HepG2 (cell line): Measurements from ENCODE around the gene C14orf119. TPM values are rescaled to one million over a fixed set of nuclear protein-coding genes. Genes with fewer than 3 reads are reported as not detected.
A peak's percentile ranks its signal among the peaks of the same experiment; 100 is the strongest.

Experiments used
- FOXP4 ChIP-seq: sonication (generic); formaldehyde crosslinking; IDR thresholded peaks from 2 replicates; pipeline ENCODE4 v1.4.0; 2020; ENCODE audit warnings: missing genetic modification reagents
- KAT2B ChIP-seq: fragments of 150-350 bp; IDR thresholded peaks from 2 replicates; pipeline ENCODE4 v1.6.1; 2014; ENCODE audit warnings: low read depth, low read length, borderline replicate concordance
- KAT8 ChIP-seq: IDR thresholded peaks from 2 replicates; pipeline ENCODE4 v1.6.1; 2016; ENCODE audit warnings: missing genetic modification reagents, missing compliant biosample characterization
- NR2F6 ChIP-seq, 2 experiments: IDR thresholded peaks; 2 replicates each; pipeline ENCODE4 v1.6.1; 2016; ENCODE audit warnings: antibody characterized with exemption in 1 of 2, mild to moderate bottlenecking in 1 of 2
- PHF8 ChIP-seq: sonication (generic); formaldehyde crosslinking; IDR thresholded peaks from 2 replicates; pipeline ENCODE4 v1.5.0; 2020; ENCODE audit warnings: missing genetic modification reagents
- RXRB ChIP-seq: IDR thresholded peaks from 2 replicates; pipeline ENCODE4 v1.6.1; 2016; ENCODE audit warnings: borderline replicate concordance, missing genetic modification reagents, missing compliant biosample characterization
- ZC3H13 ChIP-seq: sonication (generic); formaldehyde crosslinking; IDR thresholded peaks from 2 replicates; pipeline ENCODE4 v1.8.1; 2023; ENCODE audit warnings: mild to moderate bottlenecking, missing genetic modification reagents, moderate library complexity
- ZNF770 ChIP-seq: sonication (generic); formaldehyde crosslinking; IDR thresholded peaks from 2 replicates; pipeline ENCODE4 v1.5.0; 2020; ENCODE audit warnings: mild to moderate bottlenecking, missing genetic modification reagents
- ZNF772 ChIP-seq: sonication (generic); formaldehyde crosslinking; IDR thresholded peaks from 2 replicates; pipeline ENCODE4 v1.5.0; 2020; ENCODE audit warnings: mild to moderate bottlenecking, missing genetic modification reagents
- polyA plus RNA-seq, 8 experiments: library from polyadenylated mRNA; depleted of rRNA in 3 of 8; stranded (reverse) in 7 of 8; unstranded in 1 of 8; fragments of >200 nt; fragmentation: Illumina TruSeq in 4 of 8; extraction: Trizol in 4 of 8; gene quantifications; 2 replicates each; pipeline versions ENCODE4 v1.2.1 to v1.2.3, GENCODE V29; 2011 to 2016; ENCODE audit warnings: low read depth in 4 of 8, missing spikeins in 1 of 8, mixed read lengths in 1 of 8; ENCODE audit not compliant: insufficient read depth in 1 of 8
- total RNA-seq, 5 experiments: library from RNA; depleted of rRNA; stranded (reverse); fragments of >200 nt; fragmentation: Illumina TruSeq; extraction: Trizol; gene quantifications; 2 replicates each; pipeline ENCODE4 v1.2.3, GENCODE V29; 2016; ENCODE audit warnings: low read depth in 1 of 5
- TF ChIP-seq, protein P1 (sequence below): sonication (generic); formaldehyde crosslinking; IDR thresholded peaks from 2 replicates; pipeline ENCODE4 v1.4.0; 2020; ENCODE audit warnings: missing genetic modification reagents, borderline replicate concordance
- TF ChIP-seq, protein P2 (sequence below): sonication (generic); formaldehyde crosslinking; IDR thresholded peaks from 2 replicates; pipeline ENCODE4 v1.4.0; 2020; ENCODE audit warnings: mild to moderate bottlenecking, missing genetic modification reagents
- TF ChIP-seq, protein P3 (sequence below): sonication (generic); formaldehyde crosslinking; IDR thresholded peaks from 2 replicates; pipeline ENCODE4 v1.5.1; 2020; ENCODE audit warnings: mild to moderate bottlenecking, missing genetic modification reagents, borderline replicate concordance
- TF ChIP-seq, protein P4 (sequence below): IDR thresholded peaks from 2 replicates; pipeline ENCODE4 v1.6.1; 2016

Gene C14orf119
- total and polyA plus RNA-seq, 2 of the 13 experiments (the other 11 are each of a cell fraction or from before 2014, with no cell fraction given): 117 to 206 TPM

DNA sequence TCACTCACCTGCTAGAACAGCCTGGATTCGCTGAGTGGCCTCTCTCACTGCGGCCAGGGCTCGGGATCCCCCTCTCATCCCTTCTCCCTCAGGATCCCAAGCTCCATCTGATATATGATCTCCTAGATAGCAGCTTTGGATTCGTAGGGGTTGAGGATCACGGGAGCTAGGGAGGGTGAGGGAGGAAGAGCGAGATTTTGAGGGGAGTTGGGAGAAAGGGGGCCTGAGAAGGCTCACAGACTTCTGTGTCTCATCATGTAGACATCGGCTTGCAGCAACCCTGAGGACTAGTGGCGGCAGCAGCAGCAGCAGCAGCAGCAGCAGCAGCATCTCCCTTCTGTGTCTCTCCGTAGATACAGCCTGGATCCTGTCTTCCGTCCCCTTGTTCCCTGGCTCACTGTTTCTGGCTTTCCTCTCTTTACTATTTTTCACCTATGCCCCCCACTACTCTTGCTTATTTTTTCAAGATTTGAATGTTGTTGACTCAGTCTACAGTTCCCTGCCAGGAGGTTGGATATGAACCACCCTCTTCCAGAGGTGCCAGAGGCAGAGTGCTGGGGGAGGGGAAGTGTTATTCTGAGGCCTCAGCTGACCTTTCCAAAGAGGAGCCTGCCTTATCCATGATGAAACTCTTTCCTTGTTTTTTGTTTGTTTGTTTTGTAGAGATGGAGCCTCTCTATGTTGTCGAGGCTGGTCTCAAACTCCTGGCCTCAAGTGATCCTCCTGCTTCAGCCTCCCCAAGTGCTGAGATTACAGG, 9.5 kb downstream of the C14orf119 start, which contains the start of gene CIROP (continued):
- TF ChIP-seq FOXP4 (CRISPR knock-in tag) (peak; percentile 34), PHF8 (CRISPR knock-in tag) (no peak), RXRB (CRISPR knock-in tag) (peak; percentile 79), ZNF770 (peak; percentile 98), ZC3H13 (CRISPR knock-in tag) (no peak), ZNF772 (CRISPR knock-in tag) (no peak), KAT2B (no peak), KAT8 (CRISPR knock-in tag) (no peak), NR2F6 (IDR thresholded peaks at IDR 0.05) (no peak), NR2F6 (CRISPR knock-in tag; IDR thresholded peaks at IDR 0.05) (peak; percentile 26; the same call in 1 of the 2 replicates)
- TF ChIP-seq, protein P1, sequence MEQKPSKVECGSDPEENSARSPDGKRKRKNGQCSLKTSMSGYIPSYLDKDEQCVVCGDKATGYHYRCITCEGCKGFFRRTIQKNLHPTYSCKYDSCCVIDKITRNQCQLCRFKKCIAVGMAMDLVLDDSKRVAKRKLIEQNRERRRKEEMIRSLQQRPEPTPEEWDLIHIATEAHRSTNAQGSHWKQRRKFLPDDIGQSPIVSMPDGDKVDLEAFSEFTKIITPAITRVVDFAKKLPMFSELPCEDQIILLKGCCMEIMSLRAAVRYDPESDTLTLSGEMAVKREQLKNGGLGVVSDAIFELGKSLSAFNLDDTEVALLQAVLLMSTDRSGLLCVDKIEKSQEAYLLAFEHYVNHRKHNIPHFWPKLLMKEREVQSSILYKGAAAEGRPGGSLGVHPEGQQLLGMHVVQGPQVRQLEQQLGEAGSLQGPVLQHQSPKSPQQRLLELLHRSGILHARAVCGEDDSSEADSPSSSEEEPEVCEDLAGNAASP: peak; percentile 91; the same call in 1 of the 2 replicates
- TF ChIP-seq, protein P2, sequence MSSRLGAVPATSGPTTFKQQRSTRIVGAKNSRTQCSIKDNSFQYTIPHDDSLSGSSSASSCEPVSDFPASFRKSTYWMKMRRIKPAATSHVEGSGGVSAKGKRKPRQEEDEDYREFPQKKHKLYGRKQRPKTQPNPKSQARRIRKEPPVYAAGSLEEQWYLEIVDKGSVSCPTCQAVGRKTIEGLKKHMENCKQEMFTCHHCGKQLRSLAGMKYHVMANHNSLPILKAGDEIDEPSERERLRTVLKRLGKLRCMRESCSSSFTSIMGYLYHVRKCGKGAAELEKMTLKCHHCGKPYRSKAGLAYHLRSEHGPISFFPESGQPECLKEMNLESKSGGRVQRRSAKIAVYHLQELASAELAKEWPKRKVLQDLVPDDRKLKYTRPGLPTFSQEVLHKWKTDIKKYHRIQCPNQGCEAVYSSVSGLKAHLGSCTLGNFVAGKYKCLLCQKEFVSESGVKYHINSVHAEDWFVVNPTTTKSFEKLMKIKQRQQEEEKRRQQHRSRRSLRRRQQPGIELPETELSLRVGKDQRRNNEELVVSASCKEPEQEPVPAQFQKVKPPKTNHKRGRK: no peak
- TF ChIP-seq, protein P3, sequence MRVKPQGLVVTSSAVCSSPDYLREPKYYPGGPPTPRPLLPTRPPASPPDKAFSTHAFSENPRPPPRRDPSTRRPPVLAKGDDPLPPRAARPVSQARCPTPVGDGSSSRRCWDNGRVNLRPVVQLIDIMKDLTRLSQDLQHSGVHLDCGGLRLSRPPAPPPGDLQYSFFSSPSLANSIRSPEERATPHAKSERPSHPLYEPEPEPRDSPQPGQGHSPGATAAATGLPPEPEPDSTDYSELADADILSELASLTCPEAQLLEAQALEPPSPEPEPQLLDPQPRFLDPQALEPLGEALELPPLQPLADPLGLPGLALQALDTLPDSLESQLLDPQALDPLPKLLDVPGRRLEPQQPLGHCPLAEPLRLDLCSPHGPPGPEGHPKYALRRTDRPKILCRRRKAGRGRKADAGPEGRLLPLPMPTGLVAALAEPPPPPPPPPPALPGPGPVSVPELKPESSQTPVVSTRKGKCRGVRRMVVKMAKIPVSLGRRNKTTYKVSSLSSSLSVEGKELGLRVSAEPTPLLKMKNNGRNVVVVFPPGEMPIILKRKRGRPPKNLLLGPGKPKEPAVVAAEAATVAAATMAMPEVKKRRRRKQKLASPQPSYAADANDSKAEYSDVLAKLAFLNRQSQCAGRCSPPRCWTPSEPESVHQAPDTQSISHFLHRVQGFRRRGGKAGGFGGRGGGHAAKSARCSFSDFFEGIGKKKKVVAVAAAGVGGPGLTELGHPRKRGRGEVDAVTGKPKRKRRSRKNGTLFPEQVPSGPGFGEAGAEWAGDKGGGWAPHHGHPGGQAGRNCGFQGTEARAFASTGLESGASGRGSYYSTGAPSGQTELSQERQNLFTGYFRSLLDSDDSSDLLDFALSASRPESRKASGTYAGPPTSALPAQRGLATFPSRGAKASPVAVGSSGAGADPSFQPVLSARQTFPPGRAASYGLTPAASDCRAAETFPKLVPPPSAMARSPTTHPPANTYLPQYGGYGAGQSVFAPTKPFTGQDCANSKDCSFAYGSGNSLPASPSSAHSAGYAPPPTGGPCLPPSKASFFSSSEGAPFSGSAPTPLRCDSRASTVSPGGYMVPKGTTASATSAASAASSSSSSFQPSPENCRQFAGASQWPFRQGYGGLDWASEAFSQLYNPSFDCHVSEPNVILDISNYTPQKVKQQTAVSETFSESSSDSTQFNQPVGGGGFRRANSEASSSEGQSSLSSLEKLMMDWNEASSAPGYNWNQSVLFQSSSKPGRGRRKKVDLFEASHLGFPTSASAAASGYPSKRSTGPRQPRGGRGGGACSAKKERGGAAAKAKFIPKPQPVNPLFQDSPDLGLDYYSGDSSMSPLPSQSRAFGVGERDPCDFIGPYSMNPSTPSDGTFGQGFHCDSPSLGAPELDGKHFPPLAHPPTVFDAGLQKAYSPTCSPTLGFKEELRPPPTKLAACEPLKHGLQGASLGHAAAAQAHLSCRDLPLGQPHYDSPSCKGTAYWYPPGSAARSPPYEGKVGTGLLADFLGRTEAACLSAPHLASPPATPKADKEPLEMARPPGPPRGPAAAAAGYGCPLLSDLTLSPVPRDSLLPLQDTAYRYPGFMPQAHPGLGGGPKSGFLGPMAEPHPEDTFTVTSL (CRISPR knock-in tag): no peak
- TF ChIP-seq, protein P4, sequence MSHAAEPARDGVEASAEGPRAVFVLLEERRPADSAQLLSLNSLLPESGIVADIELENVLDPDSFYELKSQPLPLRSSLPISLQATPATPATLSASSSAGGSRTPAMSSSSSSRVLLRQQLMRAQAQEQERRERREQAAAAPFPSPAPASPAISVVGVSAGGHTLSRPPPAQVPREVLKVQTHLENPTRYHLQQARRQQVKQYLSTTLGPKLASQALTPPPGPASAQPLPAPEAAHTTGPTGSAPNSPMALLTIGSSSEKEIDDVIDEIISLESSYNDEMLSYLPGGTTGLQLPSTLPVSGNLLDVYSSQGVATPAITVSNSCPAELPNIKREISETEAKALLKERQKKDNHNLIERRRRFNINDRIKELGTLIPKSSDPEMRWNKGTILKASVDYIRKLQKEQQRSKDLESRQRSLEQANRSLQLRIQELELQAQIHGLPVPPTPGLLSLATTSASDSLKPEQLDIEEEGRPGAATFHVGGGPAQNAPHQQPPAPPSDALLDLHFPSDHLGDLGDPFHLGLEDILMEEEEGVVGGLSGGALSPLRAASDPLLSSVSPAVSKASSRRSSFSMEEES: no peak
